H54 (cell line): Measurements from ENCODE around the gene DRD4.
"Not testable (repeated sequence)": the region's sequence is repeated elsewhere in the genome, so short reads cannot be mapped to it uniquely, and the experiment has no call there.

Experiments
- DNase-seq: peaks from one replicate; pipeline ENCODE4 v3.0.0; 2011; ENCODE audit warnings: low spot score, mixed read lengths; ENCODE audit not compliant: insufficient read length
- FAIRE-seq: peaks from 3 replicates; lab custom pipeline; 2011; peaks lifted over from hg19 to GRCh38; lab: Jason Lieb, UNC
- POLR2A ChIP-seq: IDR thresholded peaks from 2 replicates; pipeline ENCODE4 v1.6.1; 2011; ENCODE audit warnings: low read depth, mild to moderate bottlenecking, low read length

Gene DRD4

DNA sequence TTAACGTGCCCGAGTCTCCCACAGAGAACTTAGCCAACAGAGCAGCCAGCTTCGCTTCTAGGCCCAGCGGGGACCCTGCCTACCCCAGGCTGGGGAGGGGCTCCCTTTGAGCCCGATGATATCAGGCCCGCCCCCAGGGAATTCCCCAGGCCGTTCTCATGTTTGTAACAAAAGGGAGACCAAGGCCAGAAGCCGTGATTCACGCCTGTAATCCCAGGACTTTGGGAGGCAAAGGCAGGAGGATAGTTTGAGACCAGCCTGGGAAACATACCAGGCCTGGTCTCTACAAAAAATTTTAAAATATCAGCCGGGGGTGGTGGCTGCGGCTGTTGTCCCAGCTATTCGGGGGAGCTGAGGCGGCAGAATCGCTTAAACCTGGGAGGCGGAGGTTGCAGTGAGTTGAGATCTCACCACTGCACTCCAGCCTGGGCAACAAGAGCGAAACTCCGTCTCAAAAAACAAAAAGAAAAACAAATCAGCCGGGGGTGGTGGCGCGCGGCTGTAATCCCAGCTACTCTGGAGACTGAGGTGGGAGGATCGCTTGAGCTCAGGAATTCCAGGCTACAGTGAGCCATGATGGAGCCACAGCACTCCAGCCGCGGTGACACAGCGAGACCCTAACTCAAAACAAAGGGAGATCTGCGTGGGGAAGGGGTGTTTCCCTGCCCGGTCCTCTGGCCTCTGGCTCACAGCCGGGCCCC lies 1.7 kb downstream of the DRD4 start:
- FAIRE-seq (no peak), DNase-seq (no peak)
- TF ChIP-seq POLR2A = no peak

DNA sequence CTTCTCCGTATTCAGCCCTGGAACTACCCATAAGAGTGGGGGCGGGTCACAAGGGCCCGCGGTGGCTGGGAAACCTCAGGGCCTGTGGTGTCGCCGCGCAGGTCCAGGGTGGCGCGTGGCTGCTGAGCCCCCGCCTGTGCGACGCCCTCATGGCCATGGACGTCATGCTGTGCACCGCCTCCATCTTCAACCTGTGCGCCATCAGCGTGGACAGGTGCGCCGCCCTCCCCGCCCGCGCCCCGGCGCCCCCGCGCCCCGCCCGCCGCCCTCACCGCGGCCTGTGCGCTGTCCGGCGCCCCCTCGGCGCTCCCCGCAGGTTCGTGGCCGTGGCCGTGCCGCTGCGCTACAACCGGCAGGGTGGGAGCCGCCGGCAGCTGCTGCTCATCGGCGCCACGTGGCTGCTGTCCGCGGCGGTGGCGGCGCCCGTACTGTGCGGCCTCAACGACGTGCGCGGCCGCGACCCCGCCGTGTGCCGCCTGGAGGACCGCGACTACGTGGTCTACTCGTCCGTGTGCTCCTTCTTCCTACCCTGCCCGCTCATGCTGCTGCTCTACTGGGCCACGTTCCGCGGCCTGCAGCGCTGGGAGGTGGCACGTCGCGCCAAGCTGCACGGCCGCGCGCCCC lies 2.4 kb downstream of the DRD4 start:
- TF ChIP-seq POLR2A = no peak
- FAIRE-seq (no peak), DNase-seq (no peak)

DNA sequence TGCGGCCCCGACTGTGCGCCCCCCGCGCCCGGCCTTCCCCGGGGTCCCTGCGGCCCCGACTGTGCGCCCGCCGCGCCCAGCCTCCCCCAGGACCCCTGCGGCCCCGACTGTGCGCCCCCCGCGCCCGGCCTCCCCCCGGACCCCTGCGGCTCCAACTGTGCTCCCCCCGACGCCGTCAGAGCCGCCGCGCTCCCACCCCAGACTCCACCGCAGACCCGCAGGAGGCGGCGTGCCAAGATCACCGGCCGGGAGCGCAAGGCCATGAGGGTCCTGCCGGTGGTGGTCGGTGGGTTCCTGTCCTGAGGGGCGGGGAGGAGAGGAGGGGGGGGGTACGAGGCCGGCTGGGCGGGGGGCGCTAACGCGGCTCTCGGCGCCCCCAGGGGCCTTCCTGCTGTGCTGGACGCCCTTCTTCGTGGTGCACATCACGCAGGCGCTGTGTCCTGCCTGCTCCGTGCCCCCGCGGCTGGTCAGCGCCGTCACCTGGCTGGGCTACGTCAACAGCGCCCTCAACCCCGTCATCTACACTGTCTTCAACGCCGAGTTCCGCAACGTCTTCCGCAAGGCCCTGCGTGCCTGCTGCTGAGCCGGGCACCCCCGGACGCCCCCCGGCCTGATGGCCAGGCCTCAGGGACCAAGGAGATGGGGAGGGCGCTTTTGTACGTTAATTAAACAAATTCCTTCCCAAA lies 3.1 kb downstream of the DRD4 start:
- no peak for TF ChIP-seq POLR2A
- DNase-seq (no peak), FAIRE-seq (no peak)

DNA sequence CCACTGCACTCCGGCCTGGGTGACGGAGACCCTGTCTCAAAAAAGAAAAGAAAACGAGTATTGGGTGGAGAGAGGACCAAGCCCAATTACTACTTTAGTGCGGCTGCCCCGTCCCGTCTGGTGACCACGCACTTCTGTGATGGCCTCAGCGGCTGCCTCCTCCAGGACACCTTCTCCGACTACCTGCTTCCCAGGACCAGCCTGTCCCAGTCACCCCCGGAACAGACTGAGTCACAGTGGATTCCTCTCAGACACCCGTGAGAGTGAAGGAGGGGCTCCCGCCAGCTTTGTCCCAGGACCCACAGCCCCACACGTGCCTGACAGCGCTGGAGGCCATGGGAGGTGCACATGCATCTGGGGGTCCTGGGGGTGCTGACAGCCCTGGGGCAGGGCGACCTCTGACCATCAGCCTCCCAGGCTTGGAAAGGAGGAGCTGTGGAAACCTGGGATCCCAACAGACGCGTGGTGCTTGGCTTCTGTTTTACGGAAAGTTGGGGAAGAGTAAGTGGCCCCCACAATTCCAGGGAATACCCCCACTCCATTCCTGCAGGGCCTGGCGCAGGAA lies 4.8 kb downstream of the DRD4 start:
- FAIRE-seq = no peak
- no peak for DNase-seq
- no peak for TF ChIP-seq POLR2A

DNA sequence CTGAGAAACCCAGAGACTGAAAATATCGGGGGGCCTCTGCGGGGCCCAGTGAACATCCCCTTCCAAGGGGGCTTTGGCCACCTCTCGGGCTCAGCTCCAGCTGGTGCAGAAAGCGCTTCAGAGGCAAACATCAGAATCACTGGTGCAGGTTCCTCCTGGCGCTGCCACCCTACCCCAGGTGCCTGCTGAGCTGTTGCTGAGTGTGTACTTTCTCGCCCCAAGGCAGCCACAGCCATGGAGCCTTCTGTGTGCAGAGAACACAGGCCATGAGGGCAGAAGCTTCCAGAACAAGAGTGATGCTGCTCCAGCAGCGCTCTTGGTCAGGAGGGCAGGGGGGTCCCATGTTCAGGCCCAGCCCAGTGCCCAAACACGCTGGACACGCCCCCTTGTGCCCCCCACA lies 6.3 kb downstream of the DRD4 start:
- FAIRE-seq (no peak), DNase-seq (no peak)
- TF ChIP-seq POLR2A = no peak

DNA sequence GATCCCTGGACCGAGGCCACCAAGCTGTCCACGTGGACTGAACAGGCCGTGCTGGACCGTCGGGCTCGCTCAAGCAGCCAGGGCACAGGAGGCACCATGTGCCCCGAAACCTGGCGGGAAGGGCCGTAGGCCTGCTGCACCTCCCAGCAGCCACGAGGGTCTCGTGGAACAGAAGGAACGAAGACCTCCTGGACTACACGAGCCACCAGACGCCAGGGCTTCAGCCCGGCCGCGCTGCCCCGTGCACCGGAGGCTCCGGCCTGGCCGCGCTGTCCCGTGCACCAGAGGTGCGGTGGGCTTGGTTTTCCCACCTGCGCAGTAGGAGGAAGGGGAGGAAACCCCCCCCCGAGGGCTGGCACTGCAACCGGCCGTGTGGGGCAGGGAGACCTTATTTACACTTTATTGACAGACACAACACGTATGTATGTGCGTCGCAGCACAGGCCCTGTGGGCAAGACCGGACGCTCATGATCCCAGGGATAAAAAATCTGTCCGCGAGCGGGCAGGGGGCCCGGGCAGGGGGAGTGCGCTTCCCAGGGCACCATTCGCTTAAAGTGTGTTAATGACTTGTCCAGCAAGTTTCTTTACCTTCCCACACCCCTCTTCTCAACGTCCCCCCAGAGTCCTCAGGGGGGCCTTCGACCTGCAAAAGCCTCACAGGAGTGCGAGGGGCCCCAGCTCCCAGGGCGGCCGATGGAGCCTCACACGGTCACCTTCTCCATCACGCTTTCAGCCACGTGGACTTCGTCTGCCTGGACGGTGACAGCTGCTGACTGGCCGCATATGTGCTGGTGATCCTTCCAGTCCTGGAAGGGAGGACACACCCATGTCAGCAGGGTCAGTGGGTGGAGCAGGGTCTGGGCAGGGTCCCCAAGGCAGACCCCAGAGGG lies 7.0 kb downstream of the DRD4 start:
- TF ChIP-seq POLR2A = no peak
- no peak for FAIRE-seq
- DNase-seq = no peak

DNA sequence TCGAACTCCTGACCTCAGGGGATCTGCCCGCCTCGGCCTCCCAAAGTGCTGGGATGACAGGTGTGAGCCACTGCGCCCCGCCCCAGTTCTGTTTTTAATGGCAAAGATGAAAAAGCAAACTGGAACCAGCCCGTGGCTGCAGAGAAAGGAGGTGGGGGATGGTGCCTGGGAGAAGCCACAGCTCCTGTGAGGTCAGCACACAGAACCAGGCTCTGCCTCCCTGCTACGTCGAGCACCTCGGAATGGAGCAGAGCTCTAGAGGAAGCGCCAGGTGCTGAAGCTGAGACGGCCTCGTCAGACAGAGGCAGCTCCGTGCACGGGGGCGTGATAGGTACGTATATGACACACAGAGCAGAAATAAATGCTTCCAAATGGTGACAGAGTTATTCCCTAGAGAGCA lies 8.5 kb downstream of the DRD4 start:
- no peak for DNase-seq
- no peak for TF ChIP-seq POLR2A
- no peak for FAIRE-seq

DNA sequence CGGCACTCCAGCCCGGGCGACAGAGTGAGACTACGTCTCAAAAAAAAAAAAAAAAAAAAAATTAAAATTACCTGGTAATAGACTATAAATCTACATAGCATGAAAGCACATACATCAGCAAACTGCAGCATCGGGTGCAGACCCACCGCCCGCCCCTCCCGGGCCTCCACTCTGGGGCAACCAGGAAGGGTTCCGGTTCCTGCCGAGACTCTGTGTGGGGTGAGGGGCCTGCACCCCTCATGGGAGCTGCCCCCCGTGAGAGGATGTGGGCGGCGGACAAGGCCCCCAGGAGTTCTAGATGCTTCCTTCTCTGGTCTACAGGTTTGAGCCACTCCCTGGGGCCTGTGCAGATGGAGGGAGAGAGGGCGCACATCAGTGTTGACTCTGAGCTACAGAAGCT lies 9.1 kb downstream of the DRD4 start:
- FAIRE-seq = no peak
- no peak for DNase-seq

DNA sequence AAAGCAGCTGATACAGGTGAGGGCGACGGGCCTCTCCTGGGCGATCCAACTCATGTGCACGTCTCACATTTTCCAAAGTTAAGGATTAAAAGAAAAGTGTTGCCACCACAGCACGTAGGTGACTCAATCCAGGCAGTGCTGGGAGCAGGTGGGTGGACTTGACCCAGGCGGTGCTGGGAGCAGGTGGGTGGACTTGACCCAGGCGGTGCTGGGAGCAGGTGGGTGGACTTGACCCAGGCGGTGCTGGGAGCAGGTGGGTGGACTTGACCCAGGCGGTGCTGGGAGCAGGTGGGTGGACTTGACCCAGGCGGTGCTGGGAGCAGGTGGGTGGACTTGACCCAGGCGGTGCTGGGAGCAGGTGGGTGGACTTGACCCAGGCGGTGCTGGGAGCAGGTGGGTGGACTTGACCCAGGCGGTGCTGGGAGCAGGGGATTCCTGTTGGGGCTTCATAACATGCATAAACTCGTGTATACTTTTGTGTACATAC lies 10.6 kb downstream of the DRD4 start:
- FAIRE-seq, DNase-seq: not testable (repeated sequence)

More for the DNA sequence above, 9.1 kb downstream of the DRD4 start:
- TF ChIP-seq POLR2A = no peak

DNA sequence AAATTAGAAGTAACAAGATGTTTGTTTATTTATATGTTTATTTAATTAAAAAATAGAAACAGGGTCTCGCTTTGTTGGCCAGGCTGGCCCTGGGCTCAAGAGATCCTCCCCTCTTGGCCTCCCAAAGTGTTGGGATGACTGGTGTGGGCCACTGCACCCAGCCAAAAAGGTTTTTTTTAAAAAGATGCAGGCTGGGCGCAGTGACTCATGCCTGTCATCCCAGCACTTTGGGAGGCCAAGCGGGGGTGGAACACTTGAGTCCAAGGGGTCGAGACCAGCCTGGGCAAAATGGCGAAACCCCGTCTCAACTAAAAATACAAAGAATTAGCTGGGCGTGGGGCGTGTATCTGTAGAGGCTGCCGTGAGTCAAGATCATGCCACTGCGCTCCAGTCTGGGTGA lies 13.4 kb downstream of the DRD4 start:
- no peak for DNase-seq
- no peak for TF ChIP-seq POLR2A
- no peak for FAIRE-seq

DNA sequence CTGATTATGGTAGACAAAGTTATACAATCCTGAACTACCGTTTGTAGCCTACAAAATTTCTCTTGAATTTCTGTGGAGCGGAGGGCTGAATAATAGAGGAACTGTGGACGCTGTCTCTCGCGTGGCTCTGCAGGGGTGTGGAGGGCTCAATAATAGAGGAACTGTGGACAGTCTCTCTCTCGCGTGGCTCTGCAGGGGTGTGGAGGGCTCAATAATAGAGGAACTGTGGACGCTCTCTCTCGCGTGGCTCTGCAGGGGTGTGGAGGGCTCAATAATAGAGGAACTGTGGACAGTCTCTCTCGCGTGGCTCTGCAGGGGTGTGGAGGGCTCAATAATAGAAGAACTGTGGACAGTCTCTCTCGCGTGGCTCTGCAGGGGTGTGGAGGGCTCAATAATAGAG lies 16.1 kb downstream of the DRD4 start:
- not testable (repeated sequence) for FAIRE-seq, DNase-seq

DNA sequence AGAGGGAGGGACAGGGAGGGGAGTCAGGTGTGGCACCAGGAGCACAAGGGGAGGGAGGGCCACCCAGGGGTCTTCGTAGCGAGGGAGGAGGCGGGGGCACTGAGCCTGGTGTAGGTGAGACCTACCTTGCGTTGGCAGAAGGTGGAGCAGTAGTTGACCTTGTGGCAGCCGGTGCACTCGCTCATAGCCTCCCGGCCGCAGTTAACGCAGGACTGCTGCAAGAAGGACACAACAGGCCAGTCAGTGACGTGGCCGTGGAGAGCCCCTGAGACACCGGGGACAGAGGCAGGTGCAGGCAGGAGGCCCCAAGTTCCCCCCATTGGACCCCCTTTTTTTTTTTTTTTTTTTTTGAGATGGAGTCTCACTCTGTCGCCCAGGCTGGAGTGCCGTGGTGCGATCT lies 16.8 kb downstream of the DRD4 start:
- no peak for TF ChIP-seq POLR2A
- FAIRE-seq (no peak), DNase-seq (no peak)

DNA sequence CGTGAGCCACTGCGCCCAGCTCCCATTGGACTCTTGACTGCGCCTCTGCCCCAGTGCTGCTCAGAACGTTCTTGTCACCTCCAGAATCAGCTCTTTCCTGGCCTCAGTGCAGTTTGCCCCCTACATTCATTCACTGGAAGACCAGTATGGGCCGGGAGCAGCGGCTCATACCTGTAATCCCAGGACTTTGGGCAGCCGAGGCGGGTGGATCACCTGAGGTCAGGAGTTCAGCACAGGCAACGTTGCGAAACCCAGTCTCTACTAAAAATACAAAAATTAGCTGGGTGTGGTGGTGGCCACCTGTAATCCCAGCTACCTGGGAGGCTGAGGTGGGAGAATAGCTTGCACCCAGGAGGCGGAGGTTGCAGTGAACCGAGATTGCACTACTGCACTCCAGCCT lies 17.4 kb downstream of the DRD4 start:
- FAIRE-seq = not testable (repeated sequence)

More for the DNA sequence above, 17.4 kb downstream of the DRD4 start:
- not testable (repeated sequence) for DNase-seq
